H9 (cell line): Measurements from ENCODE around the gene NBEA. TPM values are rescaled to one million over a fixed set of nuclear protein-coding genes. Genes with fewer than 3 reads are reported as not detected.

Source experiments
- DNase-seq: peaks from one replicate; pipeline ENCODE4 v3.0.0-alpha.2; 2017
- H2AFZ ChIP-seq: one replicate; pipeline ENCODE4 v1.6.1; 2013; ENCODE audit warnings: mild to moderate bottlenecking, low read length, control low read depth, moderate library complexity
- H2AK5ac ChIP-seq: 2 replicates; pipeline ENCODE4 v1.6.1; 2013; ENCODE audit warnings: low read length, control low read depth, mixed read lengths; ENCODE audit not compliant: insufficient read length
- H2BK120ac ChIP-seq: one replicate; pipeline ENCODE4 v1.6.1; 2013; ENCODE audit warnings: low read depth, mild to moderate bottlenecking, low read length, control low read depth, inconsistent platforms; ENCODE audit not compliant: poor library complexity, severe bottlenecking
- H2BK12ac ChIP-seq: 2 replicates; pipeline ENCODE4 v1.6.1; 2013; ENCODE audit warnings: low read length, control low read depth, mixed read lengths, low read depth; ENCODE audit not compliant: insufficient read length
- H2BK15ac ChIP-seq: 2 replicates; pipeline ENCODE4 v1.6.1; 2013; ENCODE audit warnings: low read depth, low read length, control low read depth
- H2BK20ac ChIP-seq: one replicate; pipeline ENCODE4 v1.6.1; 2013; ENCODE audit warnings: low read depth, mild to moderate bottlenecking, low read length, control low read depth, inconsistent platforms; ENCODE audit not compliant: poor library complexity, severe bottlenecking
- H2BK5ac ChIP-seq: 2 replicates; pipeline ENCODE4 v1.6.1; 2013; ENCODE audit warnings: low read length, control low read depth, mixed read lengths; ENCODE audit not compliant: insufficient read length
- H3K14ac ChIP-seq: 2 replicates; pipeline ENCODE4 v1.6.1; 2013; ENCODE audit warnings: low read length, control low read depth; ENCODE audit not compliant: insufficient read depth
- H3K18ac ChIP-seq: 2 replicates; pipeline ENCODE4 v1.6.1; 2013; ENCODE audit warnings: low read depth, mild to moderate bottlenecking, mixed read lengths, low read length, control low read depth; ENCODE audit not compliant: insufficient read length
- H3K23ac ChIP-seq: 2 replicates; pipeline ENCODE4 v1.6.1; 2013; ENCODE audit warnings: low read length, control low read depth, mixed read lengths, low read depth; ENCODE audit not compliant: insufficient read length
- H3K23me2 ChIP-seq: 2 replicates; pipeline ENCODE4 v1.6.1; 2013; ENCODE audit warnings: low read depth, mild to moderate bottlenecking, mixed read lengths, low read length, control low read depth; ENCODE audit not compliant: insufficient read length, poor library complexity, severe bottlenecking
- H3K27ac ChIP-seq: 2 replicates; pipeline ENCODE4 v1.5.1; 2013; ENCODE audit warnings: low read length, control low read depth, mixed read lengths, low read depth; ENCODE audit not compliant: insufficient read length
- H3K27me3 ChIP-seq: 2 replicates; pipeline ENCODE4 v1.6.1; 2013; ENCODE audit warnings: low read length, control low read depth, inconsistent platforms; ENCODE audit not compliant: insufficient read depth
- H3K4ac ChIP-seq: 2 replicates; pipeline ENCODE4 v1.6.1; 2013; ENCODE audit warnings: low read depth, mild to moderate bottlenecking, control low read depth, inconsistent platforms, low read length, moderate library complexity
- H3K4me1 ChIP-seq: 2 replicates; pipeline ENCODE4 v1.6.1; 2013; ENCODE audit warnings: low read length, control low read depth, inconsistent platforms; ENCODE audit not compliant: insufficient read depth
- H3K4me2 ChIP-seq: 2 replicates; pipeline ENCODE4 v1.6.1; 2013; ENCODE audit warnings: low read length, control low read depth, mixed read lengths; ENCODE audit not compliant: insufficient read length, insufficient read depth
- H3K56ac ChIP-seq: 2 replicates; pipeline ENCODE4 v1.6.1; 2013; ENCODE audit warnings: low read depth, mild to moderate bottlenecking, mixed read lengths, low read length, control low read depth; ENCODE audit not compliant: insufficient read length
- H3K79me1 ChIP-seq: 2 replicates; pipeline ENCODE4 v1.6.1; 2013; ENCODE audit warnings: low read depth, mild to moderate bottlenecking, moderate library complexity, low read length, control low read depth, inconsistent platforms; ENCODE audit not compliant: insufficient read depth, poor library complexity, severe bottlenecking
- H3K79me2 ChIP-seq: 2 replicates; pipeline ENCODE4 v1.6.1; 2013; ENCODE audit warnings: low read length, control low read depth, inconsistent platforms; ENCODE audit not compliant: insufficient read depth
- H3K9ac ChIP-seq: 2 replicates; pipeline ENCODE4 v1.6.1; 2013; ENCODE audit warnings: low read length, control low read depth, mixed read lengths; ENCODE audit not compliant: insufficient read length; ENCODE audit errors: extremely low read depth
- H3K9me3 ChIP-seq: one replicate; pipeline ENCODE4 v1.6.1; 2013; ENCODE audit warnings: low read depth, low read length, inconsistent platforms; ENCODE audit not compliant: control insufficient read depth
- H3T11ph ChIP-seq: one replicate; pipeline ENCODE4 v1.6.1; 2013; ENCODE audit warnings: mild to moderate bottlenecking, low read length, control low read depth, inconsistent platforms
- H4K20me1 ChIP-seq: one replicate; pipeline ENCODE4 v1.6.1; 2013; ENCODE audit not compliant: control insufficient read depth, insufficient read length, insufficient read depth
- H4K5ac ChIP-seq: 2 replicates; pipeline ENCODE4 v1.6.1; 2013; ENCODE audit warnings: low read depth, mild to moderate bottlenecking, mixed read lengths, low read length, control low read depth; ENCODE audit not compliant: insufficient read length
- H4K8ac ChIP-seq: replicated peaks from 2 replicates; pipeline ENCODE4 v1.6.1; 2013; ENCODE audit warnings: low read length, control low read depth, mixed read lengths, low read depth; ENCODE audit not compliant: insufficient read length
- H4K91ac ChIP-seq: 2 replicates; pipeline ENCODE4 v1.6.1; 2013; ENCODE audit warnings: low read depth, mild to moderate bottlenecking, moderate library complexity, mixed read lengths, low read length, control low read depth; ENCODE audit not compliant: insufficient read length
- H3K27ac Mint-ChIP-seq, 3 experiments: 2 replicates in 2 of 3; 3 replicates in 1 of 3; pipeline ENCODE4 v1.8.0; 2020 to 2021; ENCODE audit warnings: mixed read lengths in 3 of 3, mild to moderate bottlenecking in 1 of 3, moderate library complexity in 1 of 3
- H3K27me3 Mint-ChIP-seq: 2 replicates; pipeline ENCODE4 v1.8.0; 2021; ENCODE audit warnings: low read depth, mild to moderate bottlenecking, moderate library complexity, mixed read lengths
- H3K36me3 Mint-ChIP-seq, 3 experiments: 2 replicates in 2 of 3; 3 replicates in 1 of 3; pipeline ENCODE4 v1.8.0; 2020 to 2021; ENCODE audit warnings: low read depth in 3 of 3, mixed read lengths in 3 of 3; ENCODE audit not compliant: insufficient read depth in 1 of 3
- H3K4me1 Mint-ChIP-seq, 2 experiments: 2 replicates each; pipeline ENCODE4 v1.8.0; 2020; ENCODE audit warnings: mixed read lengths in 2 of 2
- H3K4me3 Mint-ChIP-seq, 2 experiments: 2 replicates in 1 of 2; 3 replicates in 1 of 2; pipeline ENCODE4 v1.8.0; 2020 to 2021; ENCODE audit warnings: mild to moderate bottlenecking in 2 of 2, mixed read lengths in 2 of 2, moderate library complexity in 1 of 2
- H3K9me3 Mint-ChIP-seq, 2 experiments: 2 replicates in 1 of 2; 3 replicates in 1 of 2; pipeline ENCODE4 v1.8.0; 2020; ENCODE audit warnings: mild to moderate bottlenecking in 2 of 2, mixed read lengths in 2 of 2, moderate library complexity in 1 of 2
- WGBS: extraction: QIAGEN DNeasy Blood & Tissue Kit; methylation state at CpG from one replicate; pipeline ENCODE4 v1.1.7; 2013; ENCODE audit warnings: missing lambda C conversion rate, low lambda C conversion rate, mixed read lengths; ENCODE audit not compliant: insufficient read length; ENCODE audit errors: extremely low coverage; 5-methylcytosine and 5-hydroxymethylcytosine counted together
- total RNA-seq: library from RNA; stranded (reverse); gene quantifications from 2 replicates; pipeline ENCODE4 v1.2.1, GENCODE V29; 2021
- TF ChIP-seq, protein P1 (sequence below): fragments of 200-600 bp; sonication (generic); conservative IDR thresholded peaks from 3 replicates; pipeline ENCODE4 v1.8.0; 2021; ENCODE audit warnings: antibody characterized with exemption, mild to moderate bottlenecking

Gene NBEA
- total RNA-seq, 1 experiment from 2014 or later, result 17.3 TPM

DNA sequence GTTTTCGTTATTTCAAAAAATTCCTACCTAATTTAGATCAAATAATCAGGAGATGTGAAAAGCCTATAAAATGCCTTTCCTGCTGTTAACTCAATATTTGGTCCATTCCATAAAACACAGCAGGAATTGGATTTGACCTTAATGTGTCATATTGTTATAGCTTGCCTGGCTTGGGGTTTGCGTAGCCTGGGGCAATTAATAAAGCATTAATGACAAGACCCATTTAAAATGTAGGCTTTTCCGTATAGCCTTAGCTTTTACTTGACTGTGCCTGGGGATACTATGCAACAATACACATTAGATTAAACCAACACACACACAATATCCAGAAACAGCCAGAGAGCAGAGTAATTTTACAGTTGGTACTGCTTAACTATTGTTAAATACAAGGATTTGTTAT is 651.6 kb downstream of the NBEA start:
- H3K23me2 ChIP-seq, result no peaks in the 10 kb centered on the region
- H3K4me3 Mint-ChIP-seq, result no peak overlapping the region
- H3K27ac Mint-ChIP-seq, result no peak overlapping the region
- H4K5ac ChIP-seq, result no peak overlapping the region
- no peak overlapping the region for H3K14ac ChIP-seq
- H3T11ph ChIP-seq, result no peak overlapping the region
- no peaks in the 10 kb centered on the region for H3K79me2 ChIP-seq
- WGBS, result no CpG with 5 or more reads among the region's 3 CpGs
- no peak overlapping the region for H3K4me2 ChIP-seq
- H3K4me1 Mint-ChIP-seq, result peaks cover 16 to 18% of the 10 kb centered on the region in 2 experiments
- DNase-seq, result no peak
- H3K79me1 ChIP-seq, result no peaks in the 10 kb centered on the region
- no peaks in the 10 kb centered on the region for H4K20me1 ChIP-seq
- H3K4ac ChIP-seq, result no peak overlapping the region
- H2BK5ac ChIP-seq, result no peak overlapping the region
- H2AFZ ChIP-seq, result no peak overlapping the region
- H3K9ac ChIP-seq, result no peak overlapping the region
- no peak overlapping the region for H2AK5ac ChIP-seq
- no peaks in the 10 kb centered on the region for H3K27me3 ChIP-seq
- H3K27me3 Mint-ChIP-seq, result no peaks in the 10 kb centered on the region
- TF ChIP-seq, protein P1, sequence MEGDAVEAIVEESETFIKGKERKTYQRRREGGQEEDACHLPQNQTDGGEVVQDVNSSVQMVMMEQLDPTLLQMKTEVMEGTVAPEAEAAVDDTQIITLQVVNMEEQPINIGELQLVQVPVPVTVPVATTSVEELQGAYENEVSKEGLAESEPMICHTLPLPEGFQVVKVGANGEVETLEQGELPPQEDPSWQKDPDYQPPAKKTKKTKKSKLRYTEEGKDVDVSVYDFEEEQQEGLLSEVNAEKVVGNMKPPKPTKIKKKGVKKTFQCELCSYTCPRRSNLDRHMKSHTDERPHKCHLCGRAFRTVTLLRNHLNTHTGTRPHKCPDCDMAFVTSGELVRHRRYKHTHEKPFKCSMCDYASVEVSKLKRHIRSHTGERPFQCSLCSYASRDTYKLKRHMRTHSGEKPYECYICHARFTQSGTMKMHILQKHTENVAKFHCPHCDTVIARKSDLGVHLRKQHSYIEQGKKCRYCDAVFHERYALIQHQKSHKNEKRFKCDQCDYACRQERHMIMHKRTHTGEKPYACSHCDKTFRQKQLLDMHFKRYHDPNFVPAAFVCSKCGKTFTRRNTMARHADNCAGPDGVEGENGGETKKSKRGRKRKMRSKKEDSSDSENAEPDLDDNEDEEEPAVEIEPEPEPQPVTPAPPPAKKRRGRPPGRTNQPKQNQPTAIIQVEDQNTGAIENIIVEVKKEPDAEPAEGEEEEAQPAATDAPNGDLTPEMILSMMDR, result no peak
- no peak overlapping the region for H4K8ac ChIP-seq
- no peak overlapping the region for H2BK12ac ChIP-seq
- H3K9me3 ChIP-seq, result no peaks in the 10 kb centered on the region
- H4K91ac ChIP-seq, result no peak overlapping the region
- H3K36me3 Mint-ChIP-seq, result no peaks in the 10 kb centered on the region
- H3K23ac ChIP-seq, result no peak overlapping the region
- no peak overlapping the region for H3K27ac ChIP-seq
- H3K4me1 ChIP-seq, result no peaks in the 10 kb centered on the region
- no peak overlapping the region for H3K56ac ChIP-seq
- H2BK15ac ChIP-seq, result no peak overlapping the region
- H3K18ac ChIP-seq, result no peak overlapping the region
- H2BK120ac ChIP-seq, result no peak overlapping the region
- H2BK20ac ChIP-seq, result no peak overlapping the region
- H3K9me3 Mint-ChIP-seq, result no peaks in the 10 kb centered on the region
